HFFc6 (cell line): ENCODE results near the gene ATXN10. TPM values are rescaled to one million over a fixed set of nuclear protein-coding genes. Genes with fewer than 3 reads are reported as not detected.
"Not testable (repeated sequence)": the region's sequence is repeated elsewhere in the genome, so short reads cannot be mapped to it uniquely, and the experiment has no call there.

ENCODE experiments used
- DNase-seq: peaks from one replicate; pipeline ENCODE4 v3.0.0-alpha.2; 2018
- H3K27ac Mint-ChIP-seq: 2 replicates; pipeline ENCODE4 v1.8.0; 2020; ENCODE audit warnings: mild to moderate bottlenecking, mixed read lengths
- H3K27me3 Mint-ChIP-seq: 2 replicates; pipeline ENCODE4 v1.8.0; 2021; ENCODE audit warnings: mild to moderate bottlenecking, moderate library complexity, mixed read lengths; ENCODE audit not compliant: insufficient read depth
- H3K36me3 Mint-ChIP-seq: 2 replicates; pipeline ENCODE4 v1.8.0; 2021; ENCODE audit warnings: low read depth, mixed read lengths
- H3K4me1 Mint-ChIP-seq: 2 replicates; pipeline ENCODE4 v1.8.0; 2020; ENCODE audit warnings: low read depth, mixed read lengths
- H3K4me3 Mint-ChIP-seq: 2 replicates; pipeline ENCODE4 v1.8.0; 2020; ENCODE audit warnings: mild to moderate bottlenecking, moderate library complexity, mixed read lengths
- H3K9me3 Mint-ChIP-seq: 2 replicates; pipeline ENCODE4 v1.8.0; 2020; ENCODE audit warnings: mild to moderate bottlenecking, mixed read lengths
- long read RNA-seq: library from polyadenylated mRNA; unstranded; transcript quantifications from one replicate; pipeline ENCODE4 v2.0.0, GENCODE V29; 2019
- total RNA-seq, 6 experiments: library from RNA; stranded (reverse); fragmentation: NEBNext Ultra II Directional; extraction: Animal tissue kit (Norgen Biotek cat#: 25700); gene quantifications; 2 replicates in 1 of 6; 3 replicates in 5 of 6; pipeline ENCODE4 v1.2.3, GENCODE V29; 2021
- TF ChIP-seq, protein P1 (sequence below): fragments of 200-600 bp; sonication (generic); IDR thresholded peaks from 2 replicates; pipeline ENCODE4 v1.5.0; 2021; ENCODE audit warnings: antibody characterized with exemption, mild to moderate bottlenecking

The ATXN10 gene, protein sequence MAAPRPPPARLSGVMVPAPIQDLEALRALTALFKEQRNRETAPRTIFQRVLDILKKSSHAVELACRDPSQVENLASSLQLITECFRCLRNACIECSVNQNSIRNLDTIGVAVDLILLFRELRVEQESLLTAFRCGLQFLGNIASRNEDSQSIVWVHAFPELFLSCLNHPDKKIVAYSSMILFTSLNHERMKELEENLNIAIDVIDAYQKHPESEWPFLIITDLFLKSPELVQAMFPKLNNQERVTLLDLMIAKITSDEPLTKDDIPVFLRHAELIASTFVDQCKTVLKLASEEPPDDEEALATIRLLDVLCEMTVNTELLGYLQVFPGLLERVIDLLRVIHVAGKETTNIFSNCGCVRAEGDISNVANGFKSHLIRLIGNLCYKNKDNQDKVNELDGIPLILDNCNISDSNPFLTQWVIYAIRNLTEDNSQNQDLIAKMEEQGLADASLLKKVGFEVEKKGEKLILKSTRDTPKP
- total RNA-seq, result 100 to 1,000 TPM; 287 to 426 (median 370) TPM
- long read RNA-seq, transcript ATXN10-201 (12 exons, 3,329 nt), result major isoform, 488 of 556 reads
- long read RNA-seq, partial matches to known transcripts, result 25 of 556 reads
- long read RNA-seq, other reads (novel, unspliced or antisense), result 42 of 556 reads

GRCh38 chr22:45671783-45672563 is at the start of gene ATXN10:
Gene ATXN10, plus strand, starts transcription at chr22:45671834. Its CDS starts 230 bp downstream, at chr22:45672064.
- DNase-seq, result peak; percentile 64
- Mint-ChIP-seq H3K27me3 (no peaks in the 10 kb centered on the region; the same call in 1 of the 2 replicates), H3K36me3 (peaks cover 40% of the 10 kb centered on the region), H3K4me3 (peak within 1 kb of the TSS; percentile 98), H3K4me1 (peaks cover 44% of the 10 kb centered on the region), H3K9me3 (no peaks in the 10 kb centered on the region), H3K27ac (peak within 1 kb of the TSS; percentile 90)
- TF ChIP-seq, protein P1, sequence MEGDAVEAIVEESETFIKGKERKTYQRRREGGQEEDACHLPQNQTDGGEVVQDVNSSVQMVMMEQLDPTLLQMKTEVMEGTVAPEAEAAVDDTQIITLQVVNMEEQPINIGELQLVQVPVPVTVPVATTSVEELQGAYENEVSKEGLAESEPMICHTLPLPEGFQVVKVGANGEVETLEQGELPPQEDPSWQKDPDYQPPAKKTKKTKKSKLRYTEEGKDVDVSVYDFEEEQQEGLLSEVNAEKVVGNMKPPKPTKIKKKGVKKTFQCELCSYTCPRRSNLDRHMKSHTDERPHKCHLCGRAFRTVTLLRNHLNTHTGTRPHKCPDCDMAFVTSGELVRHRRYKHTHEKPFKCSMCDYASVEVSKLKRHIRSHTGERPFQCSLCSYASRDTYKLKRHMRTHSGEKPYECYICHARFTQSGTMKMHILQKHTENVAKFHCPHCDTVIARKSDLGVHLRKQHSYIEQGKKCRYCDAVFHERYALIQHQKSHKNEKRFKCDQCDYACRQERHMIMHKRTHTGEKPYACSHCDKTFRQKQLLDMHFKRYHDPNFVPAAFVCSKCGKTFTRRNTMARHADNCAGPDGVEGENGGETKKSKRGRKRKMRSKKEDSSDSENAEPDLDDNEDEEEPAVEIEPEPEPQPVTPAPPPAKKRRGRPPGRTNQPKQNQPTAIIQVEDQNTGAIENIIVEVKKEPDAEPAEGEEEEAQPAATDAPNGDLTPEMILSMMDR, result no peak

DNA sequence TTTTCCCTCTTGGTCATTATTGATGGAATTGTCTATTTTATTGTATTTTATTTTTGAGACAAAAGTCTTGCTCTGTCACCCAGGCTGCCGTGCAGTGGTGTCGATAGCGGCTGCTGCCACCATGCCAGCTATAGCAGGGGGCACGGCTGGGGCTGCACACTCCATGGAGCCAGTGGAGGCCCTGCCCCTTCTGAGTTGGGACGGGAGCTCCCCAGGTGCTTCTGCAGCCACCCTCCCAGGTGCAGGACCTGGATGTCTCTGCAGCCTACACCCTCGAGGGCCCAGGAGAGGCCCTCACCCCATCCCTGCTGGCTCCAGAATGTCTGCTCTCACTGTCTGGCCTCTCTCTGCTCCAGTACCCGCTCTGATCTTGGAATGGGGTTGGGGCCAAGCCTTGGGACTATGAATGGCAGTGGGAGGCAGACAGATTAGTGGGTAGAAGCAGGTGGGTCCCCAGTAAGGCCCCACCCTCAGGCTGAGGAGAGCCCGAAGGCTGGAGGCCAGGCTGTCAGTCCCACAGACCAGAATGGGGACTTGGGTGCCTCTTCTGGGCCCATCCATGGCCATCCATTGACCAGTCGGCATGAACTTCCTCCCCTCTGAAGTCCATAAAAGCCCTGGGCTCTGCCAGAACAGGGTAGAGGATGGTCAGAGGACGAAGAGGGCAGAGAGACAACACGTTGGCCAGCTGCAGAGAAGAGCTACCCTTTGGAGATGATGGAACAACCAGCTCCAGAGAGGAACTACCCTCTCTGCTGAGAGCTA is 49.6 kb upstream of the ATXN10 start:
- Mint-ChIP-seq H3K27me3 (peaks cover 6% of the 10 kb centered on the region), H3K4me1 (peaks cover 9% of the 10 kb centered on the region), H3K36me3 (peaks cover 8% of the 10 kb centered on the region; the same call in 1 of the 2 replicates), H3K4me3 (no peak overlapping the region), H3K9me3 (no peaks in the 10 kb centered on the region), H3K27ac (no peak overlapping the region)
- DNase-seq, result no peak
- TF ChIP-seq, protein P1, result no peak

GRCh38 chr22:45623464-45624145 is 48.0 kb upstream of the ATXN10 start:
- not testable (repeated sequence) for H3K9me3 Mint-ChIP-seq, H3K36me3 Mint-ChIP-seq, H3K27ac Mint-ChIP-seq, H3K4me3 Mint-ChIP-seq, H3K27me3 Mint-ChIP-seq, DNase-seq
- peaks cover 10% of the 10 kb centered on the region for H3K4me1 Mint-ChIP-seq

DNA sequence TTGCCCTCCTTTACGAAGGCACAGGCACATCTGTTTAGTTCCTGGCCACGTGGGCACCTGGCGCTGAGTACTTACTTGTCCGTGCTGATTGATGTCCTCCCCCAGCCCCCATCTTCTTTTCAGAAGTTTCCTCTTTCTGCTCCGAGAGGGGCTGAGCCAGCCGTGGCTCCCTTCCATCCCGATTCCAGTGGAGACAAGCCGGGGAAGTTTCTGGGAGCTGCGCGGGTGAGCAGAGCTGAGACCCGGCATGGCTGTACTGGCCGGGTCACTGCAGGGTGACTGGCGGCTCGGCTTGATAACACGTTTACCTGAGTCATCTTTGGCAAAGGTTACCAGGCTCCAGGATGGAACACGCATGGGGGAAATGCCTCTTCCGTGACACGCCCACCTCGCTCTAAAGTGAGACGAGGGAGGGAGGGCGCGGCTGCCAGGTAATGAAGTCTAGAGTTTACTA is 45.4 kb upstream of the ATXN10 start:
- TF ChIP-seq, protein P1, result no peak
- H3K36me3 Mint-ChIP-seq, result peaks cover 8% of the 10 kb centered on the region; the same call in 1 of the 2 replicates
- no peaks in the 10 kb centered on the region for H3K9me3 Mint-ChIP-seq
- peaks cover 21% of the 10 kb centered on the region for H3K27me3 Mint-ChIP-seq
- H3K4me3 Mint-ChIP-seq, result no peak overlapping the region
- H3K4me1 Mint-ChIP-seq, result peaks cover 5% of the 10 kb centered on the region
- no peak for DNase-seq
- no peak overlapping the region for H3K27ac Mint-ChIP-seq

- no peak for DNase-seq
- TF ChIP-seq, protein P1, result no peak
- Mint-ChIP-seq H3K4me3 (no peak overlapping the region), H3K36me3 (peaks cover 8% of the 10 kb centered on the region; the same call in 1 of the 2 replicates), H3K9me3 (no peaks in the 10 kb centered on the region), H3K4me1 (peaks cover 11% of the 10 kb centered on the region), H3K27ac (no peak overlapping the region), H3K27me3 (peaks cover 32% of the 10 kb centered on the region)
These were observed 44.0 kb upstream of the ATXN10 start for GRCh38 chr22:45627489-45628233.
